Measurements from ENCODE around the gene DHX40.

DNA sequence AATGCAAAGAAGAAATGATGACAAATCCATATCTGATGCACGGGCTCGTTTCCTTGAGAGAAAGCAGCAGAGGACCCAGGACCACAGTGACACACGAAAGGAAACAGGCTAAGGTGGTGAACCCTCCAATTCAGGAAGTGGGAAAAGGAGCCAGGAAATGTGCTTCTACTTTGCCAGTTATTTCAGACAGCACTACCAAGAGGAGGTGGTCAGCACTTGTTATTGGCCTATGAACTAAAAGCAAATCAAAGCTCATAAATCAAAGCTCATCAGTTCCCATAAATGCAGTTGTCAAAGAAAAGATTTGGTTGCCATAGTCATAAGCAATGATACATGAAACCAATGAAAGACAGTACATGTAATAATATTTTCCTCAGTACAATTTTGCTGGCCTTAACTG lies 41.7 kb downstream of the DHX40 start:
- TF ChIP-seq EZH2 (IDR thresholded peaks at IDR 0.05; ENCODE audit: borderline replicate concordance, low read depth, low read length, poor library complexity, severe bottlenecking) = no peak
- TF ChIP-seq, protein P1, sequence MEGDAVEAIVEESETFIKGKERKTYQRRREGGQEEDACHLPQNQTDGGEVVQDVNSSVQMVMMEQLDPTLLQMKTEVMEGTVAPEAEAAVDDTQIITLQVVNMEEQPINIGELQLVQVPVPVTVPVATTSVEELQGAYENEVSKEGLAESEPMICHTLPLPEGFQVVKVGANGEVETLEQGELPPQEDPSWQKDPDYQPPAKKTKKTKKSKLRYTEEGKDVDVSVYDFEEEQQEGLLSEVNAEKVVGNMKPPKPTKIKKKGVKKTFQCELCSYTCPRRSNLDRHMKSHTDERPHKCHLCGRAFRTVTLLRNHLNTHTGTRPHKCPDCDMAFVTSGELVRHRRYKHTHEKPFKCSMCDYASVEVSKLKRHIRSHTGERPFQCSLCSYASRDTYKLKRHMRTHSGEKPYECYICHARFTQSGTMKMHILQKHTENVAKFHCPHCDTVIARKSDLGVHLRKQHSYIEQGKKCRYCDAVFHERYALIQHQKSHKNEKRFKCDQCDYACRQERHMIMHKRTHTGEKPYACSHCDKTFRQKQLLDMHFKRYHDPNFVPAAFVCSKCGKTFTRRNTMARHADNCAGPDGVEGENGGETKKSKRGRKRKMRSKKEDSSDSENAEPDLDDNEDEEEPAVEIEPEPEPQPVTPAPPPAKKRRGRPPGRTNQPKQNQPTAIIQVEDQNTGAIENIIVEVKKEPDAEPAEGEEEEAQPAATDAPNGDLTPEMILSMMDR (conservative IDR thresholded peaks at IDR 0.05; ENCODE audit: low read depth, low read length) = no peak

Data from A673 (cell line).